GM12864 (cell line): Measurements from ENCODE around the gene CBFA2T3.

Experiments
- DNase-seq: peaks from one replicate; pipeline ENCODE4 v3.0.0-alpha.2; 2011; ENCODE audit warnings: low read depth
- H3K4me3 ChIP-seq: 2 replicates; pipeline ENCODE4 v1.5.1; 2011; ENCODE audit warnings: mild to moderate bottlenecking, low read depth, low read length, control low read depth
- TF ChIP-seq, protein P1 (sequence below): IDR thresholded peaks from 2 replicates; pipeline ENCODE4 v1.5.1; 2011; ENCODE audit warnings: low read depth, mild to moderate bottlenecking, moderate library complexity, low read length, control low read depth, inconsistent platforms; ENCODE audit errors: missing control alignments

CBFA2T3 gene

DNA sequence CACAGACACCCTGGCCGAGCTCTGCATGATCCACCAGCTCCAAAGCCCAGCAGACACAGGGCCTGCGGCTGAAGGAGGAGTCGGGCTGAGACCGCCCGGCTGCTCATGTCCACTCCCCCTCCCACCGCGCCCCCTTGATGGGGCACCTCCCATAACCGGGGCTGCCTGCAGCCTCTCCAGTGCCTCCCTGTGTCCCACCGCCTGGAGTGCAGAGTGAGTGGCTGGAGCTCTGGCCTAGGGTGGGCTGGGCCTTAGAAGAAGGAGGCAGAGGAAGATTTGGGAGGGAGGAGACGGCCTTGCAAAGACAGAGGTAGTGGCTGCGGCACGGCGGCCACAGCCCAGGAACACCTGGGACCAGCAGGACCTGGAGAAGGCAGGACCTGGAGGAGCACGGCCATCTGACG, 4.0 kb downstream of the CBFA2T3 start:
- peak overlapping the region; percentile 69 for H3K4me3 ChIP-seq
- no peak for DNase-seq

DNA sequence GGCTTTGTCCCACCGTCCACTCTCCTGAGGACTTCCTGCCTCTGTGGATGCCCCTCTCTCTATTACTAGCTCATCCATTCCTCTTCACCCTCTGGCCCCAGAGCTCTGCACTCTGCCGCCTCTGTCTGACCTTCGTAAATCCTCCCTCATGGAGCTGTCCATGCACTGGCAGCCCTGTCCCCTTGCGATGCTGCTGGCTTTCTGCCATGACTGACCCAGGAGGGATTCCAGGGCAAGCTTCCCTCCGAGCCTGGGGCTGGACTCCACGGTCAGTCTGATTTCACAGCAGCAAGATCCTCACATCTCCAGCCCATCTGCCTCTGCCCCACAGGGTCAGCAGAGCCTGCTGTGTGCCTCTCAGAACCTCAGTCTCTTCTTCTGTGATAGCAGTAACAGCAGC, 4.7 kb downstream of the CBFA2T3 start:
- peak overlapping the region; percentile 69 for H3K4me3 ChIP-seq
- TF ChIP-seq, protein P1, sequence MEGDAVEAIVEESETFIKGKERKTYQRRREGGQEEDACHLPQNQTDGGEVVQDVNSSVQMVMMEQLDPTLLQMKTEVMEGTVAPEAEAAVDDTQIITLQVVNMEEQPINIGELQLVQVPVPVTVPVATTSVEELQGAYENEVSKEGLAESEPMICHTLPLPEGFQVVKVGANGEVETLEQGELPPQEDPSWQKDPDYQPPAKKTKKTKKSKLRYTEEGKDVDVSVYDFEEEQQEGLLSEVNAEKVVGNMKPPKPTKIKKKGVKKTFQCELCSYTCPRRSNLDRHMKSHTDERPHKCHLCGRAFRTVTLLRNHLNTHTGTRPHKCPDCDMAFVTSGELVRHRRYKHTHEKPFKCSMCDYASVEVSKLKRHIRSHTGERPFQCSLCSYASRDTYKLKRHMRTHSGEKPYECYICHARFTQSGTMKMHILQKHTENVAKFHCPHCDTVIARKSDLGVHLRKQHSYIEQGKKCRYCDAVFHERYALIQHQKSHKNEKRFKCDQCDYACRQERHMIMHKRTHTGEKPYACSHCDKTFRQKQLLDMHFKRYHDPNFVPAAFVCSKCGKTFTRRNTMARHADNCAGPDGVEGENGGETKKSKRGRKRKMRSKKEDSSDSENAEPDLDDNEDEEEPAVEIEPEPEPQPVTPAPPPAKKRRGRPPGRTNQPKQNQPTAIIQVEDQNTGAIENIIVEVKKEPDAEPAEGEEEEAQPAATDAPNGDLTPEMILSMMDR: no peak

More for the DNA sequence above, 4.0 kb downstream of the CBFA2T3 start:
- TF ChIP-seq, protein P1: peak; percentile 11

DNA sequence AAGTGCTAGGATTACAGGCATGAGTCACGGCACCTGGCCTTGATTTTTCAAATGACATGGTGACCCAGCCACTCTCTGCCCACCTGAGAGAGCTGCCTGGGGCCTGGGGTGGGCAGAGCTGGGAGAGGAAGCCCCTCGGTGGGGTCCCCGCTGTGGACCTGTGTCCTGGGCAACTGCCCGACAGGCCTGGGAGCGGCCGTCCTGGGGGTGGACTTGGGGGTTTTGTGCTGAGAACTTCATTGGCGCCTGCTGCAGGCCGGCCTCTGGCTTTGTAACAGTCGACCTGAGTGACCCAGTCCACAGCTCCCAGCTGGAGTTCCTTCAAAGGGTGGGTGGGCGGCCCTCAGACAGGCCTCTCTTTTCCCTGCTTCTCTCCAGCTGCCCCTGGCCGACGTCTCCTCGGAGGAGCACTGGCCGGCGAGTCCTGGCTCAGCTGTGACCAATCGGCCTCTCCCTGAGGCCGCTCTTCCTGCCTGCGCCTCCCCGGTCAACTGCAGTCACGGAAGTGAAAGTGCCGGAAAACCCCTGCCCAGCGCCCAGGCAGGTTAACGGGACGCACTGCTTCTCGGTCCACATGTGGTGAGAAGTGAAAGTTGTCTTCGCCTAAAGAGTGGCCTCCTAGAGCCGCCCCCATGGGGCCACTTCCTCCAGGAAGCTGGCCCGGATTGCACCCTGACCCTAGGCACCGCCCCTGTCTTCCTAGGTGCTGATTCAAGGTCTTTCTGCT, 5.5 kb downstream of the CBFA2T3 start:
- peak overlapping the region; percentile 69 for H3K4me3 ChIP-seq
- peak; percentile 89 for DNase-seq
- TF ChIP-seq, protein P1: no peak

More for the DNA sequence above, 4.7 kb downstream of the CBFA2T3 start:
- no peak for DNase-seq

DNA sequence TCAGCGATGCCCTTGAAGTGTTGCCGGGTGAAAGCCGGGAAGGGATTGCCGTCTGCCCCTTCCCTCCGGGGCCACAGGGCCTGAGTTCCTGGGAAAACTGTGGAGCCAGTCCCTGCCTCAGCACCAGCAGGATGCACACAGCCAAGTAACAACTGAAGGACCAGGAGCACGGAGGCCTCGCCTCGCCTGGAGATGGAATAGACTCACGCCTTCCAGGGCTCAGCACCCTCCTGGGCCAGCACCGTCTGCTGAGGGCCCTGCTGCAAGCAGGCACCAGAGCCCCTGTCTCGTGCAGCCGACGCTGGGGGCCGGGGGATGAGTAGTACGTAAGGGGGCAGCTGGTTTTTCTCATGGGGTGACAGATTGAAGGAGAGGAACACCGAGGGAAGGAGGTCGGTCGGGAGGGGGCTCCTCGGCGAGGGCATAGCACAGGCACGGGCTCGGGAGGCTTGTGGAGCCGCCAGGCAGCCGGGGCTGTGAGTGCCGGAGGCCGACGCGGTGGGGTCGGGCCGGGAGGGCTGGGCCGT, 6.4 kb downstream of the CBFA2T3 start:
- TF ChIP-seq, protein P1: no peak
- H3K4me3 ChIP-seq: no peak overlapping the region

DNA sequence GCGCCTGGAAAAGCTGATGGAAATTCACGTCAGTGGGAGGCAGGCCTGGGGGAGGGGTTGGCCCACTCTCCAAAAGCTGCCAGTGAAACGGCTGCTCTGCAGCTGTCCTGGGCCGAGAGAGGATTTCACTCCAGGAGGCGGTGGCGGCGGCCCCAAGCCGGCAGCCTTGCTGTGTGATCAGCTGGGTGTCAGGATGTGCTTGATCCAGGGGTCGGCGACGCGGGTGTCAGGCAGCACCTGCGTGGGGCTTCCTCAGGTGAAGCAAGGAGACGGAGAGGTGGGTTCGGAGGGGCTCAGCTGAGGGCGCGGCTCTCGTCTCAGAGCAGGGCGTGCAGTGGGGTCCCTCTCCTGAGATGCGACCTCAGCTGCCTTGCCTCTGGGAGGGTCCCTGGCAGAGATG, 7.0 kb downstream of the CBFA2T3 start:
- TF ChIP-seq, protein P1: no peak
- H3K4me3 ChIP-seq: no peak overlapping the region; the same call in 1 of the 2 replicates
- DNase-seq: no peak

More for the DNA sequence above, 6.4 kb downstream of the CBFA2T3 start:
- no peak for DNase-seq

DNA sequence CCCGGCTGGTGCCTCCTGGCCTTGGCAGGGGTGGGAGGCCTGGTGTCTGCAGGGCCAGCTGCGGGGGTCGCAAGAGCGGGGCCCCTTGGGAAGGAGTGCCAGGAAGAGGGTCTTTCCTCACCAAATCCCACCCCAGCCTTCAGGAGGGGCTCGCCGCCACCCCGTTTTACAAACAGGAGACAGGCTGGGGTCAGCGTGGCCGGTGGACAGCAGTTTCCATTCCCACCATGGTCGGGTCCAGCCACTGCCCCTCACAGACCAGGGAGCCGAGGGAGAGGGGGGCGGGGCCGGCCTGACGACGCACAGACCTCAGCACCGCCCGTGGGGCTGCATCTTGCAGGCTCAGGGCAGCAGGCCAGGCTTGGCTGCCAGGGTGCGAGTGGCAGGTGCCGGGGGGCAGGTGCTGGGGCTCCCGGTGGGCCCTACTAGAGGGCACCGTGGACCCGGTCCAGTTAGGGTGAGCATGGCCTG, 7.6 kb downstream of the CBFA2T3 start:
- no peak for DNase-seq
- TF ChIP-seq, protein P1: no peak
- peak overlapping the region; percentile 27; the same call in 1 of the 2 replicates for H3K4me3 ChIP-seq
